T-helper 17 cell (primary cell): ENCODE results near the gene RPTOR. TPM values are rescaled to one million over a fixed set of nuclear protein-coding genes. Genes with fewer than 3 reads are reported as not detected.
"Not testable (repeated sequence)": the region's sequence is repeated elsewhere in the genome, so short reads cannot be mapped to it uniquely, and the experiment has no call there.

ENCODE experiments used
- ATAC-seq: fragments of 150-1000 bp; cut with Tn5 transposase; 2 replicates; pipeline ENCODE4 v1.10.0; 2021; ENCODE audit warnings: mild to moderate bottlenecking, moderate library complexity
- DNase-seq, 3 donors: peaks; one replicate each; pipeline versions ENCODE4 v3.0.0 to v3.0.0-alpha.2; 2020 to 2021
- H3K9me3 ChIP-seq: one replicate; pipeline ENCODE4 v1.7.0; 2013; ENCODE audit warnings: low read length, mild to moderate bottlenecking; ENCODE audit not compliant: control insufficient read depth, poor library complexity, severe bottlenecking
- H3K27ac Mint-ChIP-seq: one replicate; pipeline ENCODE4 v1.8.0; 2022; ENCODE audit warnings: mild to moderate bottlenecking, moderate library complexity, mixed read lengths
- H3K27me3 Mint-ChIP-seq: one replicate; pipeline ENCODE4 v1.8.0; 2022; ENCODE audit warnings: mixed read lengths
- H3K36me3 Mint-ChIP-seq: one replicate; pipeline ENCODE4 v1.8.0; 2022; ENCODE audit warnings: low read depth, mixed read lengths
- H3K4me1 Mint-ChIP-seq: one replicate; pipeline ENCODE4 v1.8.0; 2022; ENCODE audit warnings: mild to moderate bottlenecking, mixed read lengths
- H3K4me3 Mint-ChIP-seq: one replicate; pipeline ENCODE4 v1.8.0; 2022; ENCODE audit warnings: mild to moderate bottlenecking, moderate library complexity, mixed read lengths
- total RNA-seq, 4 donors: library from RNA in 2 of 4; stranded (reverse) in 2 of 4; gene quantifications; one replicate each; pipeline ENCODE4 v1.2.3 and lab custom pipeline; 2022 to 2026

The RPTOR gene
- total RNA-seq, 2 donors from 2014 or later, result 55.1 to 61.5 TPM

DNA sequence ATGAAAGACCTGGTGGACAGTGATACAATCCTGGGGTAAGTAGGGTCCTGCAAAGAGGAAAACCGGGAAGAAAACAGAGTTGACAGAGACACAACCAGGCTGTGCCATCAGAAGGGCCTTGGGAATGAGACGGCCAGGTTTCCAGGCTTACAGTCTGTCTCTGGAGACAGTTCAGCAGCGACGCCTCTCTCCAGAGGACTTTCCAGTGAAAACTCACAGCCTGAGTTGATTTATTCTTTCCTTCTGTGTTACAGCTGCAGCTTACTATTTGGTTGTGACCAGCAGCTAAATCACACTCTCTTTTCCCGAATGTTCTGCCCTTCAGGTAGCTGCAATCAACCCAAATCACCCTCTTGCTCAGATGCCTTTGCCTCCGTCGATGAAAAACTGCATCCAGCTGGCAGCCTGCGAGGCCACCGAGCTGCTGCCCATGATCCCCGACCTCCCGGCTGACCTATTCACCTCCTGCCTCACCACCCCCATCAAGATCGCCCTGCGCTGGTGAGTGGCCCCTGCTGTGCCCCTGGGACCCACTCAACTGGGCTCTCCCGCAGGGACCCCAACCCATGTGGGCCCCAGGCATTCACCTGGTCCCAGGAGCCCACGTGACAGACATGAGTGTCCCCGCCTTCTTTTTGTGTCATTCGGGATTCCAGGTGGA is 209.2 kb downstream of the RPTOR start:
- H3K27ac Mint-ChIP-seq, result no peak overlapping the region
- no peak overlapping the region for H3K4me3 Mint-ChIP-seq
- no peak for DNase-seq
- H3K4me1 Mint-ChIP-seq, result peaks cover 18% of the 10 kb centered on the region
- no peaks in the 10 kb centered on the region for H3K27me3 Mint-ChIP-seq
- ATAC-seq, result no peak
- H3K36me3 Mint-ChIP-seq, result peaks cover 2% of the 10 kb centered on the region
- no peaks in the 10 kb centered on the region for H3K9me3 ChIP-seq

DNA sequence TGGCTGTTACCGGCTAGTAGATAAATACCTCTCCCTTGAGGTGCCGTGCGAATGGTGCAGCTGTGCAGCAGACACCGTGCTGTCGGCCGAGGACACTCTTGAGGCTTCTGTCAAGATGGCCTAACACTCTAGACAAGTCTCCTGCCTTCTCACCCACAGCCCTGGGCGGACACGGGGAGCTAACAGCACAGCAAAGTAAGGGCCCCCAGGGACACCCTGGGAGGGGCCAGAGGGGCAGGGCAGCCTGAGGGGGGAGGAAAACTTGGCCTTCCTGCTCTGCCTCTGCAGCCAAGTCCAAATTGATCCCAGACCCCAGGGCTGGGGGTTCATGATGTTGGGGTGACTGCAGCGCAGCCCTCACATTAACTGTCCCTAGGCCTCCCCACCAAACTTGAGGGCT is 210.2 kb downstream of the RPTOR start:
- no peaks in the 10 kb centered on the region for H3K9me3 ChIP-seq
- Mint-ChIP-seq H3K4me3 (no peak overlapping the region), H3K27me3 (no peaks in the 10 kb centered on the region), H3K36me3 (peaks cover 2% of the 10 kb centered on the region), H3K4me1 (peaks cover 21% of the 10 kb centered on the region), H3K27ac (peak overlapping the region; percentile 65)
- ATAC-seq (no peak), DNase-seq (no peak)

DNA sequence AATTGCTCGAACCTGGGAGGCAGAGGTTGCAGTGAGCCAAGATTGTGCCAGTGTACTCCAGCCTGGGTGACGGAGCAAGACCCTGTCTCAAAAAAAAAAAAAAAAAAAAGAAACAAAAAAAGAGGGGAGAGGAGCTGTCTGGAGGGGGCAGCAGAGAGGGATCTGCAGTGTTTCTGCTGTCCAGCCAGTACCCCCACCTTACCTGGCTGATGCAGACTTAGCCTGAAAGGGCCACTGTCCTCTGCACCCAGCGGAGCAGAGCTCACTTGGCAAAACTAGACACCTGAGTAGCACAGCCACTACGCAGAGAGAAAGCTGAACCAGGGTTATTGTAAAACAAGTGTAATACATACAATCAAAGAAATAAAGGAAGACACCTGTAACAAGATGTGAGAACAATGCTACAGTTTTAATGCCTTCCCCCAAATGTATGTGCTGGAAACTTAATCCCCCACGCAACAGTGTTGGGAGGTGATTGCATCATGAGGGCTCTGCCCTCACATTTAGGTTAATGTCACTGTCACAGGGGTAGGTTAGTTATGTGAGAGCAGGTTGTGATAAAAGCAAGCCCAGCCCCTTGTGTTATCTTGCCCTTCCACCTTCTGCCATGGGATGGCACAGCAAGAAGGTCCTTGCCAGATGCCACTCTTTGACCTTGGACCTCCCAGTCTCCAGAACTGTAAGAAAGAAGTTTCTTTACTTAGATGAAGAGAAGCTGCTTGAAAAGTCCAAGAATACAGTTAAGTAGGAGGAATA is 211.2 kb downstream of the RPTOR start:
- H3K27ac Mint-ChIP-seq, result peak overlapping the region; percentile 65
- H3K4me3 Mint-ChIP-seq, result no peak overlapping the region
- no peaks in the 10 kb centered on the region for H3K9me3 ChIP-seq
- DNase-seq, result no peak
- H3K4me1 Mint-ChIP-seq, result peaks cover 23% of the 10 kb centered on the region
- ATAC-seq, result no peak
- no peaks in the 10 kb centered on the region for H3K27me3 Mint-ChIP-seq
- peaks cover 2% of the 10 kb centered on the region for H3K36me3 Mint-ChIP-seq

DNA sequence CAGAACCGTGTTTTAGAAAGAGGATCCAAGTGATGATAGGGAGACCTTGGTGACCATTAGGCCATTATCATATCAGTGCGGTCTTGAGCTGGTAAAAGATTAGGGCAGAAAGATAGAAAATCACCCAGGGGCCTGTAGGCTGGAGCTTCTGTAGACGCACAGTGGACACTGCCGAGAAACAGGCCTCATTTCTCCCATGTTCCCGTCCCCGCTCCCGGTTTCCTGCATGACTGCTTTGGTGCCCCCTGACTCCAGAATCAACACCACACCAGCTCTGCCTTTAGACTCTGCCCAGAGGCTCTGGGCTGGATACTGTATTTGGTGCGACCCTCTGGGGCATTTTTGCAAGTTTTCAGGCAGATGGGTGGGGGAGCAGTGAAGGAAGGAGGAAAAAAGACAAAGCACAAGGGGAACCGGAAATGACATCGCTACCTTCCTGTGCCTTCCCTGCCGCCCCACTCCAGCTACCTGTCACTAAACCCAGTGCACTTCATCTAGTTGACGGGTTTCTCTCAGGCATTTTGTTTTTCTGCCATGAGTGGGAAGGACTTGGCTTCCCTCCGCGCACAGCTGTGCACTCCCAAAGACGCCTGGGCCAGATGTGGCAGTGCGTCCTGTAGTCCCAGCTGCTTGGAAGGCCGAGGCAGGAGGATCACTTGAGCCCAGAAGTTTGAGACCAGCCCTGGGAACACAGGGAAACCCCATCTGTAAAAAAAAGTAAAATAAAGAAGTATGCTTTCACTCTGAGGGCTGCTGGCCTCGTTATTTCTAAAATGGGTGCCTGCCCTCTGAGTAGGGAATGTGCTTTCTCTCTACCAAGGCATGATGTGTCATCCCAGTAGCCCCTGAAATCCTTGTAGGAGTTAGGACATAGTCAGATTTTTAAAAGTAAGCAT is 214.1 kb downstream of the RPTOR start:
- no peak overlapping the region for H3K4me3 Mint-ChIP-seq
- H3K27me3 Mint-ChIP-seq, result no peaks in the 10 kb centered on the region
- peak overlapping the region; percentile 96 for H3K27ac Mint-ChIP-seq
- H3K9me3 ChIP-seq, result no peaks in the 10 kb centered on the region
- H3K36me3 Mint-ChIP-seq, result peaks cover 2% of the 10 kb centered on the region
- no peak for DNase-seq
- H3K4me1 Mint-ChIP-seq, result peaks cover 40% of the 10 kb centered on the region
- ATAC-seq, result peak; percentile 43

DNA sequence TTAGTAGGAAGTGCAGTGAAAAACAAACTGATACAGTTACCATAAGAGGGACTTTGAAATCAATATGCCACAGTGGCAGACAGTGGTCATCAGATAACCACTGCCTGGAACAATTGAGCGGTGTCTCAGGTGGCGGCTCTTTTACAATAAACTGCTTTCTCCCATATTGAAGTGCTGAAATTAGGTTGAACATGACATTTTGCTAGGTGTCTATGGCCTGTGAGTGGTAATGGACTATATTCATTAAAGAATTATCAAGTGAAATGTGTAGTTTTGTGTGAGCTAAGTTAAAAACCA is 214.7 kb downstream of the RPTOR start:
- no peak overlapping the region for H3K4me3 Mint-ChIP-seq
- no peaks in the 10 kb centered on the region for H3K9me3 ChIP-seq
- H3K4me1 Mint-ChIP-seq, result peaks cover 36% of the 10 kb centered on the region
- peaks cover 2% of the 10 kb centered on the region for H3K36me3 Mint-ChIP-seq
- DNase-seq (no peak), ATAC-seq (no peak)
- peak overlapping the region; percentile 96 for H3K27ac Mint-ChIP-seq
- no peaks in the 10 kb centered on the region for H3K27me3 Mint-ChIP-seq

DNA sequence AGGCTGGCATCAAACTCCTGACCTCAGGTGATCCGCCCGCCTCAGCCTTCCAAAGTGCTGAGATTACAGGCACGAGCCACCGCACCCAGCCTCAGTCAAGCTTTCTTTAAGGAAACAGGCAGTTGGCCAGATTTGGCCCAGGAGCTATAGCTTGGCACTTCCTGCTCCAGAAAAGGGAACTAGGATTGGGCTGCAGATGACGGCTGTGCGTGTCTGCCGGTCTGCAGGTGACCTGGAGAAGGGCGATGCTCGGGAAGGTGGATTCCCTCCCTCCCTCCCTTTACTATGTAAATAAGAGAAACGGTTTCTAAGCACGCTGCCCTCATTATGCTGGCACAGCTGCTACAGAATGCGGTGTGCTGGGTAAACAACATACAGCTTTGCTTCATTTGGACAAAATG is 215.9 kb downstream of the RPTOR start:
- H3K9me3 ChIP-seq, result no peaks in the 10 kb centered on the region
- Mint-ChIP-seq H3K4me3 (peak overlapping the region; percentile 43), H3K27me3 (no peaks in the 10 kb centered on the region), H3K27ac (peak overlapping the region; percentile 96), H3K4me1 (peaks cover 45% of the 10 kb centered on the region), H3K36me3 (peaks cover 2% of the 10 kb centered on the region)
- DNase-seq, result no peak
- ATAC-seq, result peak; percentile 34

DNA sequence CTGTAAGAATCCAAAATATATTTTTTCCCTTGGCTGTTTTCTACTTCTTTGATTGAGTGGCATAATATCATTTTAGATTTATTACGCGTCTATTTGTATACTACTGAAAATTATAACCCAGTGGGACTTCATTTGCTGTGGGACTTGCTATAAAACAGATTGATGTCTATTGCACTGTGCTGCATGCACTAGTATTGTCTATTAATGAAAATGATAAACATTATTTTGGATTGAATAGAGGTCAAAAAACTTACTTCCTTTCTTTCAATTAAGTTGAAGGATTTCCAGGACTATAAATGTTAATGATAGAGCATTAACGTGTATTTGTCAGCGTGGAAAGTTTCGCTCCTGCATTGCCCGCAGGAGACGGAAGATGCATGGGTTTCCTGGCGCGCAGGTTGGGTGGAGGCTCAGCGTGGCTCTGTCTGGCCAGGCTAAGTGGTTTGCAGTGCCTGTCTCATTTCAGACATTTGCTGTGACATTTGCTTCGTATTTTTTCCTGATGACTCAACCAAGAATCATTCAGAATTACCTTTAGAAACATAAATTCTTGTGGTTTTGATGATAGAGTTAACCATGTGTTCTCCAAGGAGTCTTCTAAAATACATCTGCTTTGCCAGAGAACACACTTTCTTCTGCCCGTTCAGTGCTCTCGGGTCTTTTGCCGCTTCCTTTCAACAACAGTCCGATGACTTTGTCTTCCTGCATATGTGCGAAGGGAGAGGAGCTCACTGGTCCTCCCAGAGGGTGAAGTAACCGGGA is 216.7 kb downstream of the RPTOR start:
- no peaks in the 10 kb centered on the region for H3K9me3 ChIP-seq
- H3K4me1 Mint-ChIP-seq, result peaks cover 51% of the 10 kb centered on the region
- DNase-seq (peak; percentile 27 to 64 (median 30)), ATAC-seq (peak; percentile 77)
- peak overlapping the region; percentile 96 for H3K27ac Mint-ChIP-seq
- H3K4me3 Mint-ChIP-seq, result peak overlapping the region; percentile 79
- H3K36me3 Mint-ChIP-seq, result peaks cover 2% of the 10 kb centered on the region
- no peaks in the 10 kb centered on the region for H3K27me3 Mint-ChIP-seq

DNA sequence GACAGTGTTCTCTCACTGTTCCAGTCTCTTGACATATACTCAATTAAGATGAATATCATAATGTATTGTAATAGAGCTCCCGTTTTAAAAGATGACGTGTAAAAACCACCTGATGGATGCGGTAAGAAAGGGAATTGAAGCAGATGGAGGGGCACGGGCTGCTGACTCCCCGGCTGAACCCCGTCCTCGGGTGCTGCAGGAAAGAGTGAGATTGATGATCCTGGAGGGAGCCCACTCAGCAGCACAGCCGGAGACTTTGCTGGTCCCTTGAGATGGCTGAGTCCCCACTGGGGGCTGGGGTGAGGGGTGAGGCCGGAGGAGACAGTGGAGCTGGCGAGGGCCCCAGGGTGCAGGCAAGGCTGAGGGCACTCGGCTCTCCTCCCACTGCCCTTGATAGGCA is 217.4 kb downstream of the RPTOR start:
- Mint-ChIP-seq H3K27me3 (no peaks in the 10 kb centered on the region), H3K36me3 (peaks cover 2% of the 10 kb centered on the region), H3K4me1 (peaks cover 53% of the 10 kb centered on the region), H3K4me3 (peak overlapping the region; percentile 79), H3K27ac (peak overlapping the region; percentile 96)
- no peaks in the 10 kb centered on the region for H3K9me3 ChIP-seq
- no peak for ATAC-seq
- no peak for DNase-seq

DNA sequence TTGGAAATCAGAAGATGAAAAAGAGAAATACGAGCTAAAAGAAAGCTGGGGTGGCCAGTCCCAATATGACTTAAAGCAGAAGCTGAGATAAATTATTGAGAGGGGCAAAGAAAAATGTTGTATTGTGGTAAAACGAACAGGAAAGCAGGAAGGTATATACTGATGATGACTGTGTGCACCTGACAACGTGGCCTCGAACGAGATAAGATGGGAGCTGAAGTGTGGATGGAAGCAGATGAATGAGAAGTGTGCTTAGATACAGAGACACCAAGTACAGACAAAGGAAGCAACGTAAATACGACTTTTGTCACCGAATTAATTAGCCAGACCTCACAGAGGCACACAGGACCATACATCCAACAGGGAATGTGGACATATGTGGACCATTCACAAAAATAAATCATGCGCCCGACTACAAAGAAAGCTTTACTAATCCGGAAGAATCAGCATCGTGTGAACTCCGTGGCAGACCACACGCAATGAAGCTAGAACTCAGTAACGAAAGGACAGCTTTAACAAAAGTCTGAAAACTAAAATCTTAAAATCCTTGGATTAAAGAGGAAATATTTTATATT is 218.7 kb downstream of the RPTOR start:
- Mint-ChIP-seq H3K4me1 (peaks cover 47% of the 10 kb centered on the region), H3K27me3 (no peaks in the 10 kb centered on the region), H3K4me3 (no peak overlapping the region), H3K27ac (no peak overlapping the region), H3K36me3 (no peaks in the 10 kb centered on the region)
- no peak for DNase-seq
- H3K9me3 ChIP-seq, result no peaks in the 10 kb centered on the region
- no peak for ATAC-seq

DNA sequence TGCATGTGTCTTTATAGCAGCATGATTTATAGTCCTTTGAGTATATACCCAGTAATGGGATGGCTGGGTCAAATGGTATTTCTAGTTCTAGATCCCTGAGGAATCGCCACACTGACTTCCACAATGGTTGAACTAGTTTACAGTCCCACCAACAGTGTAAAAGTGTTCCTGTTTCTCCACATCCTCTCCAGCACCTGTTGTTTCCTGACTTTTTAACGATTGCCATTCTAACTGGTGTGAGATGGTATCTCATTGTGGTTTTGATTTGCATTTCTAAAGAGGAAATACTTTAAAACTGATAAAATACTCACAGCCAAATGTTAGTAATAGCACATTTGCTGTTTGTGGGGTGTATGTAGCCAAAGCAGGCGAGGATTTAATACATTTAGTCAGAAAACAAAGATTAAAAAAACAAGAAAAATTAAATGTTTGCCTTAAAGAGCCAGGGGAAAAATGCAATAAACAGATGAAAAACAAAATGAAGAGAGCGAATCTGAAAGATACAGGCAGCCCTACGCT is 220.0 kb downstream of the RPTOR start:
- H3K27me3 Mint-ChIP-seq, H3K9me3 ChIP-seq, DNase-seq, H3K36me3 Mint-ChIP-seq: not testable (repeated sequence)
- peak overlapping the region; percentile 95 for H3K27ac Mint-ChIP-seq
- peak overlapping the region; percentile 77 for H3K4me3 Mint-ChIP-seq
- peaks cover 45% of the 10 kb centered on the region for H3K4me1 Mint-ChIP-seq
- peak; percentile 50 for ATAC-seq

DNA sequence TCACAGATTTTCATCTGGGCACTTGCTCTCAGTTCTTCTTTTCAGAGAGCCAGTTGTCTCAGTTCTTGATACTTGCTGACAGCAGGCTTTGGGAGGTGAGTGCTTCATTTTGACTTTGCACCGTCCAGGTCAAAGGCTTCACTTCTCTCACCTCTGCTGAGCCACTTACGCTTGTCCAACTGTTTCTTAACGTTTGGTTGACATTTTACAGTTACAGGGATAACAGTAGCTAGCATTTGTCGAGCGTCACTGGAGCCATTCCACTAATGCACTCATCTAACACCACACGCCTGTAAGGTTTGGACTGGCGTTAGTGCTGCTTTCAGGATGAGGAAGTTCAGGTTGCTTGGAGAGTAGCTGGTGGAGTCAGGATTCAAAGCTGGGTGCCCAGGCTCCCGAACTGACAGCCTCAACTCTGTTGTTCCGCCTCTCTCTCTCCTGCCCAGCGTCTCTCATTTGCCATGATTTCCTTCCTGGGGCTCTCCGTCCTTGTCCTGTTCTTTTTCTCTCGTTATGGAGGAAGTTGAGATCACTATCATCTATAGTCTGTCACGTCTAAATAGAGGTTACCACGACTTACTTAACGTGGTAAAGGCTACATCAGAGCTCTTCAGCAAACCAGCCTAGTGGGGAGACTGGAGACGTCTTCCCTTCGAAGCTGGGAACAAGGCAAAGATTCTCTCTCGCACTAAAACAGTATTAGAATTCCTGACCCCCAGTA is 220.8 kb downstream of the RPTOR start:
- Mint-ChIP-seq H3K36me3 (no peaks in the 10 kb centered on the region), H3K27ac (peak overlapping the region; percentile 95), H3K4me3 (peak overlapping the region; percentile 77), H3K4me1 (peaks cover 41% of the 10 kb centered on the region), H3K27me3 (no peaks in the 10 kb centered on the region)
- ATAC-seq (peak; percentile 48), DNase-seq (no peak)
- H3K9me3 ChIP-seq, result no peaks in the 10 kb centered on the region

DNA sequence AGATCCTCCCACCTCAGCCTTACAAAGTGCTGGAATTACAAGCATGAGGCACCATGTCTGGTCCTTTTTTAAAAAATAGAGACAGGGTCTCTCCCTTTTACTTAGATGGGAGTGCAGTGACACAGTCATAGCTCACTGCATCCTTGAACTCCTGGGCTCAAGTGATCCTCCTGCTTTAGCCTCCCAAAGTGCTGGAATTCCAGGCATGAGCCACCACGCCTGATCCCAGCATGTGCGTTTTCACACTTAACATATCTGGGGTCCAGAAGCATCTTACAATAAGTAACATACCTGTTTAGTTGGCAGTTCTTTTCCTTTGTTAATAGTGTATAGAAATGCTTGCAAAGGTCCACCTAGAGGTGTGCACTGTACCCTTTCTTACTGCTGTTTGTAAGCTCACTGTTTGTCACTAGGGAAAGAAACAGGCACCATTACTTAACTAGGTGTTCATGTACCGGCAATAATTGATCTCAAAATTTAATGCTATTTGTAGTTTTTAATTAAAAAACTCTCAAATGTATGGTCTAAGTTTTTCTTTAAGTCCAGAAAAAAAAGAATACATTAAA is 221.7 kb downstream of the RPTOR start:
- no peaks in the 10 kb centered on the region for H3K27me3 Mint-ChIP-seq
- H3K27ac Mint-ChIP-seq, result peak overlapping the region; percentile 95
- H3K4me3 Mint-ChIP-seq, result no peak overlapping the region
- no peak for ATAC-seq
- no peaks in the 10 kb centered on the region for H3K9me3 ChIP-seq
- no peak for DNase-seq
- H3K4me1 Mint-ChIP-seq, result peaks cover 44% of the 10 kb centered on the region
- H3K36me3 Mint-ChIP-seq, result peaks cover 4% of the 10 kb centered on the region
